Right cardiac atrium (tissue), 5 donors: Measurements from ENCODE around the gene CNTN4. TPM values are rescaled to one million over a fixed set of nuclear protein-coding genes. Genes with fewer than 3 reads are reported as not detected.

ENCODE experiments used
- ATAC-seq, 2 donors: fragments of 200-7000 bp; cut with Tn5 transposase; one replicate each; pipeline versions ENCODE4 v1.8.0 to v1.9.1; 2020; ENCODE audit warnings: moderate library complexity in 2 of 2, mild to moderate bottlenecking in 1 of 2
- DNase-seq, 3 donors: peaks; one replicate each; pipeline ENCODE4 v3.0.0-alpha.2; 2020
- H3K27ac ChIP-seq: one replicate; pipeline ENCODE4 v1.5.1; 2013; ENCODE audit warnings: mild to moderate bottlenecking, low read length, control low read depth, moderate library complexity
- H3K27me3 ChIP-seq: one replicate; pipeline ENCODE4 v1.6.1; 2013; ENCODE audit not compliant: control insufficient read depth, insufficient read depth
- H3K4me1 ChIP-seq: one replicate; pipeline ENCODE4 v1.6.1; 2013; ENCODE audit warnings: low read length; ENCODE audit not compliant: control insufficient read depth, insufficient read depth
- H3K4me3 ChIP-seq: one replicate; pipeline ENCODE4 v1.5.1; 2013; ENCODE audit warnings: low read length, control low read depth
- H3K9me3 ChIP-seq: one replicate; pipeline ENCODE4 v1.6.1; 2013; ENCODE audit warnings: low read length; ENCODE audit not compliant: control insufficient read depth
- WGBS: extraction: QIAGEN DNeasy Blood & Tissue Kit; methylation state at CpG from one replicate; pipeline ENCODE4 v1.1.7; 2013; 5-methylcytosine and 5-hydroxymethylcytosine counted together
- intact Hi-C, 4 donors: fragments of 100-400 bp; cut with DNase I; formaldehyde crosslinking; loops; one replicate each; pipeline versions ENCODE4 v1.11.0 to v1.14.0; 2022 to 2023
- polyA plus RNA-seq: library from polyadenylated mRNA; stranded (reverse); fragments of 200-250 nt; gene quantifications from one replicate; pipeline ENCODE4 v1.2.3, GENCODE V29; 2013
- total RNA-seq, 4 donors: library from RNA; stranded (reverse); fragmentation: NEBNext Ultra II Directional; extraction: Animal tissue kit (Norgen Biotek cat#: 25700); gene quantifications; one replicate each; pipeline ENCODE4 v1.2.1, GENCODE V29; 2021
- donor health status: healthy with polysubstance abuse.
- donor health status: DM: no; HTN: yes; CAD: no.
- donor health status: DM: no; HTN: no; CAD: no.
- donor health status: DM: no; HTN: yes; CAD: no; lungs with severe emphysema.
- donor health status: DM: yes; HTN: yes; CAD: no.

Gene CNTN4
- total and polyA plus RNA-seq, 5 donors = 1.7 to 6.8 (median 2.8) TPM

DNA sequence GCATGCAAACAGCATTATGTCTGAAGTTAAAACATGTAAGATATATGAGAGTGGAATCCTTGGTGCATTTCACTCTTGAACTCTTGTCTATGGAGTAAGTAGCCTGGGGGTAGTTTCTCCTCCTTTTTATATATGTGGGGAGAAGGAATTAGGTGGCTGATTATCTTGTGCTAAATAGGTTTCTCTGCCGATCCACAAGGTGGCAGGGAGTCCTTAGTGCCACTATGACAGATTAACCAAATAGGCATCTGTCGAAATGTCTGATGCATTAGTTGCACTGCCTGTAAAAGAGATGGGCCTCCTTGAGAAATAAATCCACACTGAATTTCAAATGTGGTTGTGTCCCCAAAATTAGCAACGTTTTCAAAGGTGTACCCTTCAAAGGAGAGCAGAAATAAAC lies 170.1 kb downstream of the CNTN4 start:
- intact Hi-C loops = loop anchor here in 1 of 4 donors (5.0 kb wide), 1 partner anchor 654 kb away; no protein-coding TSS in a partner anchor
- whole genome bisulfite sequencing = 56% methylated on average over 3 of the region's 3 CpGs
- H3K4me1 ChIP-seq = no peaks in the 10 kb centered on the region
- no peak overlapping the region for H3K27ac ChIP-seq
- H3K4me3 ChIP-seq = no peak overlapping the region
- no peaks in the 10 kb centered on the region for H3K9me3 ChIP-seq
- DNase-seq (no peak), ATAC-seq (no peak)
- H3K27me3 ChIP-seq = no peaks in the 10 kb centered on the region

DNA sequence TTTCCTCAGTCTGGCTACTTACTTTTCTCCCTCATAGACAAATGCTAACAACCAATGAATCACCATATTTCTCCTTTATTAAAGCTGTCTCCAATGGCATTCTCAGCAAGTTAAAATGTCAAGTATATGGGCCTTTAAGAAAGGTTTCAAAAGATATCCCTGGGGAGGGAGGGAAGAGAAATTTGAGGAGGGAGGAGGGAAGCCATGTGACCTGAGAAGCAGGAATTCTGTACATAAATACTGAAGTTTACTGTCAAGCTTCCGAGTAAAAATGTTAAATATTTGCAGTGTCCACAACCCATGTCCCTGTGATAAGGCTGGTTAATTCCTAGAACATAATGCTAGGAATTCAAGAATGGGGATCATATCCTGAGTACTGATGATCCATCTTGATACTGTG lies 175.9 kb downstream of the CNTN4 start:
- 42% methylated on average over 1 of the region's 1 CpG for WGBS
- H3K9me3 ChIP-seq = no peaks in the 10 kb centered on the region
- no peaks in the 10 kb centered on the region for H3K4me1 ChIP-seq
- DNase-seq (no peak), ATAC-seq (no peak)
- H3K4me3 ChIP-seq = no peak overlapping the region
- intact Hi-C loops = no loop called here
- no peaks in the 10 kb centered on the region for H3K27me3 ChIP-seq
- H3K27ac ChIP-seq = no peak overlapping the region

DNA sequence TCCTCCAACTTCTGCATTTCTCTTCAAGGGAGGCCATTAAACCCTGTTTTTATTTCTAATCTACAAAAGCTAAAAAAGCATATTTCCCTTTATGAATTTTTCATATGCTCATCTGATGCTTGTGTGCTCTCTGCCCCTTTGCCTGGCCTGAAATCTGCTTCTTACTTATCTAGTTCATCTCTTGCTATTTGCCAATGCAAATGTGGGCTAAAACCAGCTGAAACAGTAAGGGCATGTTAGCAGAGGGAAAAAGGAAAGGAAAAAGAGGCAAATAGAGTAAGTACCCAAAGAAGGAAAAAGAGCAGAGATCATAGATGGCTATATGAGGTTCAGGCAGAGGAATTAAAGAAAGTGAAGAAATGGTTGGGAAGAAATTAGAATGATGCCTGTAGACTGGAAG lies 185.2 kb downstream of the CNTN4 start:
- DNase-seq = no peak
- Histone ChIP-seq H3K4me3 (no peak overlapping the region), H3K4me1 (no peaks in the 10 kb centered on the region), H3K9me3 (no peaks in the 10 kb centered on the region), H3K27ac (no peak overlapping the region), H3K27me3 (no peaks in the 10 kb centered on the region)
- intact Hi-C loops = no loop called here
- ATAC-seq = no peak

GRCh38 chr3:2300938-2301337 lies 202.3 kb downstream of the CNTN4 start:
- no peaks in the 10 kb centered on the region for H3K9me3 ChIP-seq
- H3K27ac ChIP-seq = no peak overlapping the region
- intact Hi-C loops = no loop called here
- 97% methylated on average over 3 of the region's 3 CpGs for WGBS
- H3K4me1 ChIP-seq = no peaks in the 10 kb centered on the region
- H3K4me3 ChIP-seq = no peak overlapping the region
- ATAC-seq (no peak), DNase-seq (no peak)
- H3K27me3 ChIP-seq = no peaks in the 10 kb centered on the region

GRCh38 chr3:2301361-2301760 lies 202.7 kb downstream of the CNTN4 start:
- 84% methylated on average over 1 of the region's 1 CpG for WGBS
- intact Hi-C loops = no loop called here
- no peak overlapping the region for H3K27ac ChIP-seq
- no peaks in the 10 kb centered on the region for H3K27me3 ChIP-seq
- no peak for DNase-seq
- H3K9me3 ChIP-seq = no peaks in the 10 kb centered on the region
- no peaks in the 10 kb centered on the region for H3K4me1 ChIP-seq
- no peak overlapping the region for H3K4me3 ChIP-seq
- no peak for ATAC-seq

DNA sequence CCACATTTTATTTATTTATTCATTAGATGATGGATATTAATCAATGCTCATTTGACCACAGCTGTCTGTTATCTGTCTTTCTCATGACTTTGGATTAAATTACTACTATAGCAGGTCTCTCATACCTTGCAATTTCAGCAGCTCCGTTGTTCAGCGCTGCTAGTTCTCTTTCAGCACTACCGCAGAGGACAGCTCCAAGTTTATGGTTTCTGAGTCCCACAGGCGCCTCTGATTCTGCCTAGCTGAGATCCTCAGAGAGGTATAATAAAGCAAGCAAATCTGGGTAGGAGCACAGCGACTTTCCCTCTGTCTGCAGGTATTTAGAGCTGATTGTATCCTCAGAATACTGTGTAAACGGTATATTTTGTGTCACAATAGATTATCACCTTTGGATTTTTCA lies 204.9 kb downstream of the CNTN4 start:
- Histone ChIP-seq H3K27me3 (no peaks in the 10 kb centered on the region), H3K4me3 (no peak overlapping the region), H3K9me3 (no peaks in the 10 kb centered on the region), H3K4me1 (no peaks in the 10 kb centered on the region), H3K27ac (no peak overlapping the region)
- no peak for ATAC-seq
- 11% methylated on average over 6 of the region's 6 CpGs for WGBS
- intact Hi-C loops = no loop called here
- DNase-seq = no peak

DNA sequence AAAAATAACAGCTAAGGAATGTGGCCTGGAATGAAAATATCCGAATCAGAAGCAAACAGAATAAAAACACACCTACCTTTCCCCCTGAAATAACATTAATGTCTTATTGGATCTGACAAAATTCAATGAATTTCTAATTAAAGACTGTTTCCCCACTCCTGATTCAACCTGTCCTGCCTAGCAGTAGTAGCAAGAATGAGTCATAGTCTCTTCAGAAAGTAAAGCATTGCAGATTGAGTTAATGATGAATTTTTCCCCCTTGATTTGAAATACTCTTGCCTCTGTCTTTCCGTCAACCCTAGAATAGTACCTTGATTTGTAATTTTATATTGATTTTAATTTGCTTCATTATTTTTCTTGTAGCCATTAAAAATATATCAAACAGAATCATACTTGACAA lies 212.4 kb downstream of the CNTN4 start:
- H3K27ac ChIP-seq = no peak overlapping the region
- DNase-seq = no peak
- no peaks in the 10 kb centered on the region for H3K4me1 ChIP-seq
- 87% methylated on average over 2 of the region's 2 CpGs for WGBS
- ATAC-seq = no peak
- no peak overlapping the region for H3K4me3 ChIP-seq
- no peaks in the 10 kb centered on the region for H3K9me3 ChIP-seq
- H3K27me3 ChIP-seq = no peaks in the 10 kb centered on the region
- intact Hi-C loops = no loop called here

GRCh38 chr3:2317521-2317920 lies 218.9 kb downstream of the CNTN4 start:
- H3K27me3 ChIP-seq = no peaks in the 10 kb centered on the region
- no peak for ATAC-seq
- no peak for DNase-seq
- intact Hi-C loops = no loop called here
- 71% methylated on average over 7 of the region's 7 CpGs for WGBS
- H3K4me3 ChIP-seq = no peak overlapping the region
- H3K27ac ChIP-seq = no peak overlapping the region
- no peaks in the 10 kb centered on the region for H3K9me3 ChIP-seq
- no peaks in the 10 kb centered on the region for H3K4me1 ChIP-seq

- Histone ChIP-seq H3K9me3 (no peaks in the 10 kb centered on the region), H3K4me1 (no peaks in the 10 kb centered on the region), H3K4me3 (no peak overlapping the region), H3K27ac (no peak overlapping the region), H3K27me3 (no peaks in the 10 kb centered on the region)
- 84% methylated on average over 3 of the region's 3 CpGs for WGBS
- no peak for DNase-seq
- no peak for ATAC-seq
- intact Hi-C loops = no loop called here
Measured at GRCh38 chr3:2334921-2335320, 236.3 kb downstream of the CNTN4 start.

- Histone ChIP-seq H3K27ac (no peak overlapping the region), H3K4me3 (no peak overlapping the region), H3K9me3 (no peaks in the 10 kb centered on the region), H3K27me3 (no peaks in the 10 kb centered on the region), H3K4me1 (no peaks in the 10 kb centered on the region)
- WGBS = 91% methylated on average over 5 of the region's 5 CpGs
- intact Hi-C loops = no loop called here
- DNase-seq (no peak), ATAC-seq (no peak)
Measured at GRCh38 chr3:2343031-2343682, 244.5 kb downstream of the CNTN4 start.

- 93% methylated on average over 28 of the region's 28 CpGs for WGBS
Measured at GRCh38 chr3:2352134-2352762, 253.6 kb downstream of the CNTN4 start.

GRCh38 chr3:2354702-2355101 lies 256.0 kb downstream of the CNTN4 start:
- Histone ChIP-seq H3K9me3 (no peaks in the 10 kb centered on the region), H3K4me3 (no peak overlapping the region), H3K27ac (no peak overlapping the region), H3K4me1 (no peaks in the 10 kb centered on the region), H3K27me3 (no peaks in the 10 kb centered on the region)
- 4% methylated on average over 1 of the region's 1 CpG for WGBS
- ATAC-seq = peak; percentile 97 to 98
- intact Hi-C loops = no loop called here
- DNase-seq = no peak

More at GRCh38 chr3:2352134-2352762, 253.6 kb downstream of the CNTN4 start:
- ATAC-seq (no peak), DNase-seq (peak in 1 of 3 donors; percentile 48)
- H3K27ac ChIP-seq = no peak overlapping the region
- no peaks in the 10 kb centered on the region for H3K9me3 ChIP-seq
- no peak overlapping the region for H3K4me3 ChIP-seq
- intact Hi-C loops = no loop called here
- no peaks in the 10 kb centered on the region for H3K27me3 ChIP-seq
- H3K4me1 ChIP-seq = no peaks in the 10 kb centered on the region
